Keratinocyte (primary cell): ENCODE data around the gene BLTP3A.

Experiments used
- CTCF ChIP-seq, 3 experiments: IDR thresholded peaks in 1 of 3; conservative IDR thresholded peaks in 1 of 3; optimal IDR thresholded peaks in 1 of 3; 2 replicates in 2 of 3; 3 replicates in 1 of 3; pipeline versions ENCODE3 to v1.5.1; 2011; ENCODE audit warnings: low read length in 3 of 3, mild to moderate bottlenecking in 3 of 3, moderate library complexity in 2 of 3, control low read depth in 1 of 3, inconsistent platforms in 1 of 3; ENCODE audit not compliant: insufficient read depth in 2 of 3; ENCODE audit errors: extremely low read depth in 1 of 3
- EZH2 ChIP-seq: IDR thresholded peaks from one replicate; pipeline ENCODE4 v1.6.1; 2012; ENCODE audit warnings: inconsistent platforms, mild to moderate bottlenecking, low read length, moderate library complexity

DNA sequence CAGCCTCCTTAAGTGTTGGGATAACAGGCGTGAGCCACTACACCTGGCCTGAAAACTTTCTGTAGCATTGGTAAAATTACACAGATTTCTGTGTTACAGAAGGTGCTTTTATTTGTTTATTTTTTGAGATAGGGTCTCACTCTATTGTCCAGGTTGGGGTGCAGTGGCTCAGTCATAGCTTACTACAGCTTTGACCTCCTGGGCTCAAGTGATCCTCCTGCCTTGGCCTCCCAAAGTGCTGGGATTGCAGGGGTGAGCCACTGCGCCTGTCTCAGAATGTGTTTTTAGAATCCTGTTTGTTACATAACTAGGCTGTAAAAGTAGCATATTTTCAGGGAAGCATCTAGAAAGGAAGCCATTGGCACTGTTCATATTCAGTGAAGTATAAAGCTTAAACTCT is 16.9 kb upstream of the BLTP3A start:
- TF ChIP-seq CTCF (optimal IDR thresholded peaks at IDR 0.05 in 1 of 3, IDR thresholded peaks at IDR 0.05 in 1 of 3, conservative IDR thresholded peaks at IDR 0.05 in 1 of 3; ENCODE audit: extremely low read depth in 1 of 3, insufficient read depth in 2 of 3, low read length in 3 of 3) (no peak), EZH2 (no peak)
